ENCODE data around the gene PLCD1.

The PLCD1 gene

GRCh38 chr3:38017445-38018295 lies 11.8 kb downstream of the PLCD1 start:
- H3K27ac ChIP-seq (ENCODE audit: insufficient read depth, low read depth, low read length, poor library complexity, severe bottlenecking): no peak overlapping the region
- 87 to 92% methylated on average over 9 of the region's 9 CpGs for WGBS, 2 experiments
- H3K36me3 ChIP-seq (ENCODE audit: control insufficient read depth, insufficient read depth, low read length): peaks cover 16% of the 10 kb centered on the region
- H3K4me1 ChIP-seq (ENCODE audit: control insufficient read depth, insufficient read depth, low read length): no peaks in the 10 kb centered on the region
- no peak overlapping the region for H3K4me3 ChIP-seq (ENCODE audit: insufficient read depth, low read depth, low read length)
- H3K9me3 ChIP-seq (ENCODE audit: control insufficient read depth, low read length): no peaks in the 10 kb centered on the region
- no peaks in the 10 kb centered on the region for H3K27me3 ChIP-seq (ENCODE audit: control insufficient read depth, insufficient read depth, low read length, poor library complexity, severe bottlenecking)

GRCh38 chr3:38016847-38017444 lies 12.5 kb downstream of the PLCD1 start:
- 83 to 85% methylated on average over 6 of the region's 6 CpGs for WGBS, 2 experiments
- H3K9me3 ChIP-seq (ENCODE audit: control insufficient read depth, low read length): no peaks in the 10 kb centered on the region
- H3K27ac ChIP-seq (ENCODE audit: insufficient read depth, low read depth, low read length, poor library complexity, severe bottlenecking): no peak overlapping the region
- H3K27me3 ChIP-seq (ENCODE audit: control insufficient read depth, insufficient read depth, low read length, poor library complexity, severe bottlenecking): no peaks in the 10 kb centered on the region
- no peak overlapping the region for H3K4me3 ChIP-seq (ENCODE audit: insufficient read depth, low read depth, low read length)
- no peaks in the 10 kb centered on the region for H3K4me1 ChIP-seq (ENCODE audit: control insufficient read depth, insufficient read depth, low read length)
- peaks cover 16% of the 10 kb centered on the region for H3K36me3 ChIP-seq (ENCODE audit: control insufficient read depth, insufficient read depth, low read length)

GRCh38 chr3:38016410-38016809 lies 13.0 kb downstream of the PLCD1 start:
- Histone ChIP-seq H3K9me3 (ENCODE audit: control insufficient read depth, low read length) (no peaks in the 10 kb centered on the region), H3K27ac (ENCODE audit: insufficient read depth, low read depth, low read length, poor library complexity, severe bottlenecking) (no peak overlapping the region), H3K36me3 (ENCODE audit: control insufficient read depth, insufficient read depth, low read length) (peaks cover 16% of the 10 kb centered on the region), H3K4me1 (ENCODE audit: control insufficient read depth, insufficient read depth, low read length) (no peaks in the 10 kb centered on the region), H3K27me3 (ENCODE audit: control insufficient read depth, insufficient read depth, low read length, poor library complexity, severe bottlenecking) (no peaks in the 10 kb centered on the region), H3K4me3 (ENCODE audit: insufficient read depth, low read depth, low read length) (no peak overlapping the region)
- WGBS, 2 experiments: 96 to 97% methylated on average over 13 of the region's 13 CpGs

GRCh38 chr3:38015984-38016383 lies 13.5 kb downstream of the PLCD1 start:
- WGBS, 2 experiments: 93% methylated on average over 2 to 3 of the region's 3 CpGs
- no peaks in the 10 kb centered on the region for H3K27me3 ChIP-seq (ENCODE audit: control insufficient read depth, insufficient read depth, low read length, poor library complexity, severe bottlenecking)
- H3K36me3 ChIP-seq (ENCODE audit: control insufficient read depth, insufficient read depth, low read length): peaks cover 16% of the 10 kb centered on the region
- no peaks in the 10 kb centered on the region for H3K9me3 ChIP-seq (ENCODE audit: control insufficient read depth, low read length)
- no peaks in the 10 kb centered on the region for H3K4me1 ChIP-seq (ENCODE audit: control insufficient read depth, insufficient read depth, low read length)
- H3K4me3 ChIP-seq (ENCODE audit: insufficient read depth, low read depth, low read length): no peak overlapping the region
- no peak overlapping the region for H3K27ac ChIP-seq (ENCODE audit: insufficient read depth, low read depth, low read length, poor library complexity, severe bottlenecking)

GRCh38 chr3:38015485-38015884 lies 14.0 kb downstream of the PLCD1 start:
- peaks cover 16% of the 10 kb centered on the region for H3K36me3 ChIP-seq (ENCODE audit: control insufficient read depth, insufficient read depth, low read length)
- no peaks in the 10 kb centered on the region for H3K27me3 ChIP-seq (ENCODE audit: control insufficient read depth, insufficient read depth, low read length, poor library complexity, severe bottlenecking)
- no peaks in the 10 kb centered on the region for H3K9me3 ChIP-seq (ENCODE audit: control insufficient read depth, low read length)
- H3K4me1 ChIP-seq (ENCODE audit: control insufficient read depth, insufficient read depth, low read length): no peaks in the 10 kb centered on the region
- H3K27ac ChIP-seq (ENCODE audit: insufficient read depth, low read depth, low read length, poor library complexity, severe bottlenecking): no peak overlapping the region
- 92 to 98% methylated on average over 3 of the region's 3 CpGs for WGBS, 2 experiments
- H3K4me3 ChIP-seq (ENCODE audit: insufficient read depth, low read depth, low read length): no peak overlapping the region

- Histone ChIP-seq H3K9me3 (ENCODE audit: control insufficient read depth, low read length) (no peaks in the 10 kb centered on the region), H3K36me3 (ENCODE audit: control insufficient read depth, insufficient read depth, low read length) (peaks cover 20% of the 10 kb centered on the region), H3K4me3 (ENCODE audit: insufficient read depth, low read depth, low read length) (no peak overlapping the region), H3K27me3 (ENCODE audit: control insufficient read depth, insufficient read depth, low read length, poor library complexity, severe bottlenecking) (no peaks in the 10 kb centered on the region), H3K4me1 (ENCODE audit: control insufficient read depth, insufficient read depth, low read length) (no peaks in the 10 kb centered on the region), H3K27ac (ENCODE audit: insufficient read depth, low read depth, low read length, poor library complexity, severe bottlenecking) (no peak overlapping the region)
- WGBS, 2 experiments: 93 to 94% methylated on average over 21 of the region's 21 CpGs
Observed at GRCh38 chr3:38011111-38011510, 18.3 kb downstream of the PLCD1 start.

GRCh38 chr3:38009807-38010591 lies 19.4 kb downstream of the PLCD1 start:
- H3K4me1 ChIP-seq (ENCODE audit: control insufficient read depth, insufficient read depth, low read length): no peaks in the 10 kb centered on the region
- 95 to 96% methylated on average over 27 of the region's 27 CpGs for WGBS, 2 experiments

GRCh38 chr3:38008971-38009580 lies 20.4 kb downstream of the PLCD1 start:
- H3K4me3 ChIP-seq (ENCODE audit: insufficient read depth, low read depth, low read length): no peak overlapping the region
- H3K4me1 ChIP-seq (ENCODE audit: control insufficient read depth, insufficient read depth, low read length): no peaks in the 10 kb centered on the region
- H3K36me3 ChIP-seq (ENCODE audit: control insufficient read depth, insufficient read depth, low read length): peaks cover 9% of the 10 kb centered on the region
- H3K27ac ChIP-seq (ENCODE audit: insufficient read depth, low read depth, low read length, poor library complexity, severe bottlenecking): no peak overlapping the region
- no peaks in the 10 kb centered on the region for H3K9me3 ChIP-seq (ENCODE audit: control insufficient read depth, low read length)
- H3K27me3 ChIP-seq (ENCODE audit: control insufficient read depth, insufficient read depth, low read length, poor library complexity, severe bottlenecking): no peaks in the 10 kb centered on the region
- 89 to 93% methylated on average over 16 of the region's 16 CpGs for WGBS, 2 experiments

More at GRCh38 chr3:38009807-38010591, 19.4 kb downstream of the PLCD1 start:
- no peaks in the 10 kb centered on the region for H3K27me3 ChIP-seq (ENCODE audit: control insufficient read depth, insufficient read depth, low read length, poor library complexity, severe bottlenecking)
- H3K36me3 ChIP-seq (ENCODE audit: control insufficient read depth, insufficient read depth, low read length): peaks cover 9% of the 10 kb centered on the region
- no peaks in the 10 kb centered on the region for H3K9me3 ChIP-seq (ENCODE audit: control insufficient read depth, low read length)
- H3K27ac ChIP-seq (ENCODE audit: insufficient read depth, low read depth, low read length, poor library complexity, severe bottlenecking): no peak overlapping the region
- no peak overlapping the region for H3K4me3 ChIP-seq (ENCODE audit: insufficient read depth, low read depth, low read length)

GRCh38 chr3:38008191-38008701 lies 21.2 kb downstream of the PLCD1 start:
- H3K27me3 ChIP-seq (ENCODE audit: control insufficient read depth, insufficient read depth, low read length, poor library complexity, severe bottlenecking): no peaks in the 10 kb centered on the region
- no peak overlapping the region for H3K27ac ChIP-seq (ENCODE audit: insufficient read depth, low read depth, low read length, poor library complexity, severe bottlenecking)
- peaks cover 9% of the 10 kb centered on the region for H3K36me3 ChIP-seq (ENCODE audit: control insufficient read depth, insufficient read depth, low read length)
- H3K9me3 ChIP-seq (ENCODE audit: control insufficient read depth, low read length): no peaks in the 10 kb centered on the region
- WGBS, 2 experiments: 96 to 97% methylated on average over 19 of the region's 19 CpGs
- no peak overlapping the region for H3K4me3 ChIP-seq (ENCODE audit: insufficient read depth, low read depth, low read length)
- H3K4me1 ChIP-seq (ENCODE audit: control insufficient read depth, insufficient read depth, low read length): no peaks in the 10 kb centered on the region
